HG03097 (cell line): ENCODE results near the gene MEIOB.
"Not testable (repeated sequence)": the region's sequence is repeated elsewhere in the genome, so short reads cannot be mapped to it uniquely, and the experiment has no call there.

Source experiments
- ATAC-seq: cut with Tn5 transposase; IDR thresholded peaks from one replicate; pipeline ENCODE4 v1.9.1; 2021; ENCODE audit not compliant: unreplicated experiment, low FRiP score

The MEIOB gene

DNA sequence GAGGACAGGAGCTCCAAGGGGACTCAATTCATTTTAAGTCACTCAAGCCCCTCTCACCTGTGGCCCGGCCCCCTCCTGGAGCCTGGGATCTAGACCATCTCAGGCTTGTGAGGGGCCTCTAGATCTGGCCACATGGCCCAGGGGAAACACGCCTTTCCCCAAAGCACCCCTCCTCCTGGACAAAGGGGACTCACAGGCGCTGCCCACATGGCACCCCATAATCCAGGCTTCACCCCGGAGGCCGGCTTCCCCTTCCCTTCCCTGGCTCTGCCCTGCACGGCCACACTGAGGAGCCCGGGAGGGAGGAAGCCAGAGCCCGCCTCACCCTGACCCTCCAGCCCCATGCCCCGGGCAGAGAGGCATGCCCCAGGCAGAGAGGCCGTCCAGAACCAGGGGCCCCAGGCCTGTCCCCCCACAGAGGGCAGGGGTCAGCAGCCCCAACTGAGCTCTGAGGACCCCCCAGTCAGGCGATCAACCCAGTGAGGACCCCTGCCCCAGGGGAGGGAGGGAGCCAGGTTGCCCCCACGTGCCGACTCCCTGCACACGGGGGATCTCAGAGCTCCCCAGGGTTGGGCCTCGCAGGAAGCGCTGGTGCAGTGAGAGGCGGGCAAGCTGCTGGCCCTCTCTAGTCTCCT is 35.4 kb upstream of the MEIOB start:
- no peak for ATAC-seq

DNA sequence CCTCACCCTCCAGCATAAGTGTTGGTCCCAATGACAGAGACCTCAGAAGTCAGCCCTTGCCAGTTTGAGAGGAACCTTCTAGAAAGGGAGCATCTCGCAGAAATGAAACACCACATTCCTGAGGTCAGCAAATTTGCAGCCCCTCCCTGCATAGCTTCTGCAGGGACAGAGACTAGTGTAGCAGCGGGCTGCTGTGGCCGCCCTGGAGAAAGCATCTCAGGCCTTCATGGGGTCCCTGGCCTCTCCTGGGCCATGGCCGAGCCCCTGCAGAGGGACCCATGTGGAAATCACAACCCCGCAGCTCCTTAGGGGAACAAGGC is 34.8 kb upstream of the MEIOB start:
- ATAC-seq: no peak

DNA sequence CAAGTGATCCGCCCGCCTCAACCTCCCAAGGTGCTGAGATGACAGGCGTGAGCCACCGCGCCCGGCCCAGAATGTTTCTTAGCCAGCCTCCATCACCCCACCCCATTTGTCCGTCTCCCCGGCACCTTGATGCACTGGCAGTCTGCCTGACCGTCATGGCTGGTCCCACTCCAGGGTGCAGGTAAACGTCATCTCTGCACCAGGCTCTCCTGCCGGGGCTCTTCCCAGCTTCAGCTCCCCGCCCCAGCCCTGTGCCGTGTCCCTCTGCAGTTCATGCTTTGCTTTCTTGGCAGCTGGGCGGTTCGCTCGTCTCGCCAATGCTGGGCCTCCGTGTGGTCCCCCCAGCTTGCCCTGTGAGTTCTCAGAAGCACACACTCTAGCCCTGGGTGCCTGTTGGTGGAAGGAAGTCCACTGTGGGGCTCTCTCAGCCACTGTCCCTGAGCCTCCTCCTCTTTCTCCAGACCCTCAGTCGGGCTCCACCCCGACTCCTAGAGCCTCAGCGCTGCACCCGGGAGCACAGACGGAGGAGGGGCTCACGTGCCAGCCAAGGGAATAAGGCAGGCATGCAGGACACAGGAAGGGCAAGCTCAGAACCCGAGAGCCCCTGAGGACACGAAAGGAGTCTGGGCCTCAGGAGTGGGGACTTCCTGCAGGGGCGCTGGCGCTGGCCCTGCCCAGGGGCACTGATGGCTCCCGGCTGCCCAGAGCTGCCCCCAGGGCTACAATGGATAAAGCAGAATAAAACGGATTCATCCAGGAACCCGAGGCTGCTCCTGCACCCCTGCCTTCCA is 34.3 kb upstream of the MEIOB start:
- no peak for ATAC-seq

DNA sequence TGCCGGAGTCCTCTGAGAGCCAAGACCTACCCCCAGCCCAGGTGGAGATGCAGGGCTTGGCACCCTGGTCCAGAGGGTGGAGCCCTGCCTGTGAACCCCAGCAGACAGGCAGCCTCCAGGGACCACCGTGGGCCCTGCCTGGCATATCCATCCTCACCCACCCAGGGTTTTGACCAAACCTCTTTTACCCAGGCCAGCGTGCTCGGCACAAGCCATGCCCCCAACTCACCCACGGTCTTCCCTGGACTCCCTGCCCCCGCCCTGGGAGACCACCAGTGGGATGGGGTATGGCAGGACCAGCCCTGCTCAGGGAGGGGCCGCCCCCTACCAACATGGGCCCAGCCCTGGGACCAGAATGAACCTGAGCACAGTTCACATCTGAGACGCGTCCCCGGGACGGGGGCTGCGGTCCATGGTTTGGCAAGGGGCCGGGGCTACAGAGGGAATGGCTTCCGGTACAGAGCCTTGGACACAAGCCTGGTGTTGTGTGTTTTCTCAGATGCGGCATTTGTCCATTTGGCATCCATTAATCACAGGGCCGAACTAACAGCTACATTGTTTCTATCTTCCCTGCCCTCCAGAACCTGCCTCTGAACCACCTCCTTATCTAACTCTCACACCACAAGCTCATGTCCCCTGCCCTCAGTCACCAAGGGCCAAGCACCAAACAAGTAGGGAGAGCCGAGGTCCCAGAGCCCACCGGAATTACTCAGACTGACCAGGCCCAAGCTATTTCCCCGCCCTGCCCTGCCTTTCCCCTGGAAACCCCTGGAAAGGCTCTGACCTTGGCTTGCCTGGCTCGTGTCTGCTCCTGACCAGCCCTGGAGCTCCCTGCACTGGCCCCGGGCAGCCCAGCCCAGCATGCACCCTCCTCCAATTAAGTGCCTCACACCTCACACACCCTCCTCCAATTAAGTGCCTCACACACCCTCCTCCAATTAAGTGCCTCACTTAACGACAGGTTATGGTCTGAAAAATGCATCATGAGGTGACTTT is 32.2 kb upstream of the MEIOB start:
- no peak for ATAC-seq

DNA sequence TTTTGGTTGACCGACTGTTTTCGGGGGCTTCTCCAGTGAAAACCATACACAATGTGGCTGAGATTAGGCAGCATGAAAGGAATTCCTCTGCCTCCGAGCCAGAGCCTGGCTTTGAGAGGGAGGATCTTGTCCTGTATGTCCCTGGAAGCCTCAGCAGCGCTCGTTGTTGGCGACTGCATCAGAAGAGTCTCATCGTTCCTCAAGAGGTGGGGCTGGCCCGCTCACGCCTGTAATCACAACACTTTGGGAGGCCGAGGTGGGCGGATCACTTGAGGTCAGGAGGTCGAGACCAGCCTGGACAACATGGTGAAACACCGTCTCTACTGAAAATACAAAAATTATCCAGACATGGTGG is 31.2 kb upstream of the MEIOB start:
- no peak for ATAC-seq

DNA sequence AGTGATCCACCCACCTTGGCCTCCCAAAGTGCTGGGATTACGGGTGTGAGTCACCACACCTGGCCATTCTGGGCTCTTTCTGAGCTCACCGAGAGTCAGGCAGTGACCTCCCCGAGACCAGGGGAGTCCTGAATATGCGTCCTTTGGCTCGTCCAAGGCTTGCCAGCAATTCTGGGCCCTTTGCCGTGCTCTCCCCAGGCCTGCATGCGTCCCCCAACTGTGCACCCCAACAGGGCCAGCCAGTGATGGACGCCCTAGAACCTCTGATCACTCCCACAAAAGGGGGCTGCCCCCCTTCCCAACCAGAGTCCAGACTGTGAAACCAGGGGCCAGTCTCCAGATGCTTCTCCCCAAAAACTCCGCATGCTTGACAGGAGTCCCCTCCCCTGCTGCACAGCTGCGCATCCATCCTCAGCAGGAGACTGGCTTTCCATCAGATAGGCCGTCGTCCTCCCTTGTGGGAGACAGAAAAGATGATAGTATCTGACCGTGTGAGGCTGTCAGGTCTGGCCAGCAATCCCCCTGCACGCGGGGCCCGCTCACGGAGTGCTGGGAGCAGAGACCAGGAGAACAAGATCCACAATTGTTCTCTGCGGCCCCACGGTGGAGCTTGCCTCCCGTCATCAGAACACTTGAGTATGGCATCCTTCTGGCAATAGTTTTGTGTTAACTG is 30.7 kb upstream of the MEIOB start:
- no peak for ATAC-seq

DNA sequence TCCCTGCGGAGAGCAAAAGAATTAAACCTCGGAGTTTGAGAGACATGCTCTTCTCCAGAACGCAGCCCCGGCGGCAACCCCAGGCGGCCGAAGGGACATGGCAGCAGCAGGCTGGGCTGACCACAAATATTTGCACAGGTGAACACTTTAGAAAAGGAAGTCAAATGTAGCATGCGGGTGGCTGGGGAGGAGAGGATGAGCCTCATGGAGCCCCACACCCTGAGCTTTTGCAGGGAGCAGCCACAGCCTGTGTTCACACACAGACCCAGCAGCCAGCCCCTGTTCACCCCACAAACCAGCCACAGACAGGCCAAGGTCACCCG is 28.4 kb upstream of the MEIOB start:
- no peak for ATAC-seq

DNA sequence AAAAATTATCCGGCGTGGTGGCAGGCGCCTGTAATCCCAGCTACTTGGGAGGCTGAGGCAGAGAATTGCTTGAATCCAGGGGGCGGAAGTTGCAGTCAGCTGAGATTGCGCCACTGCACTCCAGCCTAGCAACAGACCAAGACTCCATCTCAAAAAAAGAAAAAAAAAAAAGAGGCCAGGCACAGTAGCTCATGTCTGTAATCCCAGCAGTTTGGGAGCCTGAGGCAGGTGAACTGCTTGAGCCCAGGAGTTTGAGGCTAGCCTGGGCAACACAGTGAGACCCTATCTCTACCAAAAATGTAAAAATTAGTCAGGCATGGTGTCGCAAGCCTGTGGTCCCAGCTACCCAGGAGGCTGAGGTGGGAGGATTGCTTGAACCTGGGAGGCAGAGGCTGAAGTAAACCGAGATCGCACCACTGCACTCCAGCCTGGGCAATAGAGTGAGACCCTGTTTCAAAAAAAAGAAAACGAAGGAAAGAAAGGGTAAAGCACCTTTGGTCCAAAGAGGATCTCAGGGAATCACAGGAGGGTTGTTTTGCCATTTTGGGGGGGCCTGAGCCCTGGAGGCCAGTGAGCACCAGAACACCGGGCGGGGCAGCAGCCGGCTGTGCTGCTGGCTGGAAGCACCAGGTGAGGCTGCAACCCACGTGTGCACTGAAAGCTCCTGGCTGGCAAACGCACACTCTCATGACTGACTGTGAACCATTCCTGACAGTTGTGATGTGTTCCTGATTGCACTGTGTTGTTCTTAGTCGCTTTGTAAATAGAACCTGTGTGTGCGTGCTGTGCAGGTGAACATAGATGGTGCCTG is 27.9 kb upstream of the MEIOB start:
- ATAC-seq: no peak

DNA sequence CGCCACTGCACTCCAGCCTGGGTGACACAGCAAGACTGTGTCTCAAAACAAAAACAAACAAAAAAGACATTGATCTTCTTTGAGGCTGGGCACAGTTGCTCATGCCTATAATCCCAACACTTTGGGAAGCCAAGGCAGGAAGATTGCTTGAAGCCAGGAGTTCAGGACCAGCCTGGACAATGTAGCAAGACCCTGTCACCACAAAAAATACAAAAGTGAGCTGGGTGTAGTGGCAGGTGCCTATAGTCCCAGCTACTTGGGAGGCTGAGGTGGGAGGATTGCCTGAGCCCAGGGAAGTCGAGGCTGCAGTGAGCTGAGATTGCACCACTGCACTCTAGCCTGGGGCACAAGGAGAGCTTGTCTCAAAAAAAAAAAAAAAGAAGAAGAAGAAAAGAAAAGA is 25.7 kb upstream of the MEIOB start:
- not testable (repeated sequence) for ATAC-seq

DNA sequence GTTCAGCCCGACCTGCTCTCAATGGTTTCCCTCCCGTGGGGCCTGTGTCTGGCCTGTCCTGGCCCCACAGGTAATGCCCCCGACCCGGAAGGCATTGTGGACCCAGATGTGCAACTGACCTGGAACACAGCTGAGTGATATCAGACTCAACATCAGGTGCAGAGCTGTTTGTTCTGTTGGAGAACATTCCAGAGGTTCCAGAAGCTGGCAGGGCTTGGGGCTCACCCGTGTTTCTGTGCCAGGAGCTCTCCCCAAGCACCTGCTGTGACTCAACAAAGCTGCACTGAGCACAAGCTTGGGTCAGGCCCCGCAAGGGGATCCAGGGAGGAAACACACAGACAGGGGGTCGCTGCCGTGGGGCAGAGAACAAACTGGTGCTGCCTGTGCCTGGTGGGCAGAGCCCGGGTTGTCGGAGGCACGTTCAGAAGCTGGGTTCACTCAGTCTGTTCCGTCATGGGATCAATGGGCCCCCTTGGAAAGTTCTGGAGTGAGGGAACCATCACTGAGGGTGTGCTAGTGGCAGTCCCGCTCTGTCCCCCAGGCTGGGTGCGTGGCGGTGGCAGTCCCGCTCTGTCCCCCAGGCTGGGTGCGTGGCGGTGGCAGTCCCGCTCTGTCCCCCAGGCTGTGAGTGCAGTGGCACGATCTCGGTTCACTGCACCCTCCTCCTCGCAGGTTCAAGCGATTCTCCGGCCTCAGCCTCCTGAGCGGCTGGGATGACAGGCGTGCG is 24.1 kb upstream of the MEIOB start:
- no peak for ATAC-seq

DNA sequence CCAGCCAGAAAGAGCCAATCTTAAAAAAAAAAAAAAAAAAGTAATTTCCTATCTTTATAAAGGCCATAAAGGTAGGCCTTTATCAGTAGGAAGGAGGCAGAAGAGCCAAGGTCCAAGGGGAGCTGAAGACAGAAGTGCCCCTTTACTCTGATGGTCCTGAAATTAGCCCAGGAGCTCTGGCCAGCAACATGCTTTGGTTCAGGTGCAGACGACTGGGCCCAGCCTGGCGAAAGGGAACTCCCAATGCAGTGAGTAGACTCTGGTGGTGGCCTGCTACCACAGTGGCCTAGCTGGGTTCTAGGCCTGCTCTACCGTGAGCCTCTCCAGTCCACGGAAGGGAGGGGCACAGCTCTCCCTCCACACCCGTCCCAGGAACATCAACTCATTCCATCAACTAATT is 23.1 kb upstream of the MEIOB start:
- no peak for ATAC-seq

DNA sequence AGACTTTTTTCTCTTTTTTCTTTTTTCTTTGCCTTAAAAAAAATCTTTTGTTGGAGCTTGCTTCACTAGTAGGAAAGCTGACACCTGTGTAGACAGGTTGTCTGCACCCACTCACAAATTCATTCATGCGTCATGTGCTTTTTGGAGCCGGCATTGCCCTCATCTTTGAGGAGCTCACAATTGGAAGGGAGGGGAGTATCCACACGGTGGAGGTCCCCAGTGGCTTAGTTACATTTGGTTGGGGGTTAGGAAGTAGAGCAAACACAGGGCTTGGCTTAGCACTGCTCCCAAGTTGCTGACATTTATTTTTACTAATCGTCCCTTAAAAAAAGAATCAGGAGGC is 18.7 kb upstream of the MEIOB start:
- ATAC-seq: no peak

DNA sequence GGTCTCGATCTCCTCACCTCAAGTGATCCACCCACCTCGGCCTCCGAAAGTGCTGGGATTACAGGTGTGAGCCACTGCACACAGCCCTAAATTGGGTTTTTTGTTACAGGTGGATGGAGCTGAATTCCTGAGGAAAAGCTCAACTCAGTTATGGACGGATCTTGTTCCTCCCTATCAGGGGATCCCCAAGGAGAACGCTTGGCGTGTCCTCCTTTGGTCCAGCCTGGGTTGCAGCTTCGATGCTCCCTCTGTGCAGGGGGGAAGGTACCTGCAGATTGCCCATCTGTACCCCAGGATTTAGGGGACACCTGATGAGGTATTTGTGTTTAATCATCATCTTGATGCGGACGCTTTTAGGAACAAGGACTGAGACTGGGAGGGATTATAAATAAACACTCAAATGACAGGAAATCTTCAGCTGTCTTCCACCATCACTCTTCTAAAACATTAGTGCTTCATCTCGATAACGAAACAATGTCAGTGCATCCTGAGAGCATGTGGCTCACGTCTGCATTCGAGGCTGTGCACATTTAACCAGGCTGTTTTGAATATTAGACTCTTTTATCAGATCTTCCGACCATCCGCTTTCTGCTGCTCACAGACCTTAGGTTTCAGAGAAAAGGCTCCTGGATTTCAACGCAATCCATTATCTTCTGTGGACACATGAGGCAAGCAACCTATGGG is 18.2 kb upstream of the MEIOB start:
- no peak for ATAC-seq

DNA sequence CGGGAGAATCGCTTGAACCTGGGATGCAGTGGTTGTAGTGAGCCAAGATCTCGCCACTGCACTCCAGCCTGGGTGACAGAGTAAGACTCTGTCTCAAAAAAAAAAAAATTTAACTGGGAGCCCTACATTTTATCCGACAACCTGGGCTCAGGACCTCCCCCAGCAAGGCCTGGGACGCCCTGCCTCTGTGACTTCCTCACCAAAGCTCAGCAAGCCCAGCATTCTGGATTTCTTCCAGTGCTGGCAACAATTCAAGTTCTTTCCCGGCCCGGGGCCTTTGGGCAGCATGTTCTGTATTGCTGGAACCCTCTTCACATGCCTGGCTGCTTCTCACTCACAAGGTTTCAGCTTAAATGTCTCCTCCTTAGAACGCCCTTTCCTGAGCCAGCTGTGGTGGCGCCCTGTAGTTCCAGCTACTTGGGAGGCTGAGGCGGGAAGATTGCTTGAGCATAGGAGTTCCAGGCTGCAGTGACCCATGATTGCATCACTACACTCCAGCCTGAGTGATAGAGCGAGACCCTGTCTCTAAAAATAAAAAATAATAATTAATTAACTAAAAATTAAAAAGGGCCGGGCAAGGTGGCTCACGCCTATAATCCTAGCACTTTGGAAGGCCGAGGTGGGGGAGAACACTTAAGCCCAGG is 15.9 kb upstream of the MEIOB start:
- ATAC-seq: no peak

DNA sequence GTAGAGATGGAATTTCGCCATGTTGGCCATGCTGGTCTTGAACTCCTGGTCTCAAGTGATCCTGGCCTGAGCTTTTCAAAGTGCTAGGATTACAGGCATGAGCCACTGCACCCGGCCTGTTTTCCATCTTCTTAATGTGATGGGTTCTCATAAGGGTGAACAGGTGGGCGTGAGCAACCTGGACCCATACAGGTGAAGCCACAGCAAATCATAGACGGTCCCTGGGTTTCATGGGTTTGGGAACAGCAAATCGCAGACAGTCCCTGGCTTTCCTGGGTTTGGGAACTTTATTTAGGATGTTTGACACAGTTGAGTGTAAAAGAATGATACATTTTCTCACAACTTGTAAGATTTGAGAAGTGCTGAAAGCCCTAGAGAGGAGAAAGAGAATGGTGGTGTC is 12.9 kb upstream of the MEIOB start:
- ATAC-seq: no peak

DNA sequence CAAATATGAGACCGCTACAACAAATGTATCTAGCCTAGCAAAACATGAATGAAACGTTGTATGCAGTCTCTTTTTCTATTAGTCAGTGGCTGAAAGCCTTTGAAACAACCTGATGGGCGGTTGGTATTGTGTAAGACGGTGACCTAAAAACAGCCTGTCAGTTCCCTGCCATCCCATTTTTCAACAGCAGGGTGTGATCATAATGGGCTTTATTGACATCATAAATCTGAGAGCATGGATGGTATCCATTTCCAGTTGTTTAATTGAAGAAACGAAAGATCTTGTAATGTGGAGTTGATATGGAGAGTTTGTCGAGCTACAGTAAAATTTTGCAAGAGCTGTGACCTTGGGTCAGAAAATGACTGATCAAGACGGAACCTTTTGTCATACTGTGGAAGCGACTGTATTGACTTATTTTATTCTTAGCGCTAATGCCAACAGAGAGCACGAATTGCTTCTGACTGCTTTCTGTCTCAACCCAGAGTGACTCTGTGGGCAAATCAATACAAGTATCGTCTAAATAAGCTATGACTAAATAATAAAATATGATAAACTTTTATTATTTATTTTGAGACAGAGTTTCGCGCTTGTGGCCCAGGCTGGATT is 12.3 kb upstream of the MEIOB start:
- ATAC-seq: no peak

DNA sequence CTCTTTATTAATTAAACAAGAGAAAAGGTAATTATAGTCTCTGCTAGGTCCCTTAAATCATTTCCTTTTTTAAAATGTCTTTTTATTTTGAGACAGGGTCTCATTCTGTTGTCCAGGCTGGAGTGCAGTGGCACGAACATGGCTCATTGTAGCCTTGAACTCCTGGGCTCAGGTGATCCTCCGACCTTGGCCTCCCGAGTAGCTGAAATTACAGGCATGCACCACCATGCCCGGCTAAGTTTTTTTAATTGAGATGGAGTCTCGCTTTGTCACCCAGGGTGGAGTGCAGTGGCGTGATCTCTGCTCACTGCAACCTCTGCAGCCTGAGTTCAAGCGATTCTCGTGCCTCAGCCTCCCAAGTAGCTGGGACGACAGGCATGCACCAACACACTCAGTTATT is 9.2 kb upstream of the MEIOB start:
- ATAC-seq: not testable (repeated sequence)

DNA sequence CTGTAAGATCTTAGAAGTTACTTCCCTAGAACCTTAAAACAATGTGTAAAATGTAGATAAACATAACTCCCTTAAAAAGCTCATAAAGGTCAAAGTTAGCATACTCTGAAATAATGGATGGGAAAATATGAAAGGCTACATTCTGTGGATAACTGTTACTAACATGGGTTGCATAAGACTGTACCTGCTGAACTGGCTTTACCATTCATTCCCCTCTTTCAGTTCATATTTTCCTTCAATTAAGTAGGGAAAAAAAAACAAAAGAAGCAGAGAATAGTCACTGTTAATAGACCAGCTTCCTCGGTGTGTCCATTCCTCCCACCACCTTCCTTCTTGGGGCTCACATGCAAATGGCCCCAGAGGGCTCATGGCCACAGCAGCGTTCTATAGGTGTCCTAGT is 7.5 kb upstream of the MEIOB start:
- no peak for ATAC-seq
